Transverse colon (tissue), 4 donors: ENCODE results near the gene FBXO42. TPM values are rescaled to one million over a fixed set of nuclear protein-coding genes. Genes with fewer than 3 reads are reported as not detected.

ENCODE experiments used
- DNase-seq: peaks from one replicate; pipeline ENCODE4 v3.0.0-alpha.2; 2019
- H3K27ac ChIP-seq, 4 donors: fragments of 200-600 bp; sonication (generic); 2 replicates each; pipeline ENCODE4 v1.5.1; 2016 to 2018; ENCODE audit warnings: inconsistent platforms in 4 of 4
- H3K27me3 ChIP-seq: fragments of 200-600 bp; sonication (generic); 2 replicates; pipeline ENCODE4 v1.5.1; 2017; ENCODE audit warnings: inconsistent platforms
- H3K36me3 ChIP-seq, 4 donors: fragments of 200-600 bp; sonication (generic); 2 replicates each; pipeline ENCODE4 v1.5.1; 2017 to 2019; ENCODE audit warnings: inconsistent platforms in 4 of 4
- H3K4me1 ChIP-seq, 4 donors: fragments of 200-600 bp; sonication (generic); 2 replicates each; pipeline ENCODE4 v1.5.1; 2017 to 2020; ENCODE audit warnings: inconsistent platforms in 4 of 4
- H3K4me3 ChIP-seq, 4 donors: fragments of 200-600 bp; sonication (generic); 1 replicate in 1 of 4; 2 replicates in 3 of 4; pipeline versions ENCODE4 v1.5.1 to v1.6.1; 2017 to 2019; ENCODE audit warnings: inconsistent platforms in 4 of 4
- H3K9me3 ChIP-seq, 2 donors: fragments of 200-600 bp; sonication (generic); 2 replicates each; pipeline ENCODE4 v1.5.1; 2017 to 2019; ENCODE audit warnings: inconsistent platforms in 2 of 2
- CTCF ChIP-seq, 5 experiments: fragments of 200-600 bp in 3 of 5; fragments of 450-650 bp in 2 of 5; sonication (generic) in 3 of 5; IDR thresholded peaks; 1 replicate in 2 of 5; 2 replicates in 3 of 5; pipeline ENCODE4 v1.5.1; 2016 to 2017; ENCODE audit warnings: antibody characterized with exemption in 5 of 5, inconsistent platforms in 3 of 5, mild to moderate bottlenecking in 2 of 5, moderate library complexity in 1 of 5
- EP300 ChIP-seq: sonication (generic); formaldehyde crosslinking; IDR thresholded peaks from one replicate; pipeline ENCODE4 v1.6.1; 2017; ENCODE audit warnings: antibody characterized with exemption, low read depth
- POLR2A ChIP-seq: fragments of 450-650 bp; IDR thresholded peaks from one replicate; pipeline ENCODE4 v1.6.1; 2016; ENCODE audit warnings: antibody characterized with exemption, mild to moderate bottlenecking, moderate library complexity
- POLR2AphosphoS5 ChIP-seq, 3 donors: sonication (generic); formaldehyde crosslinking; IDR thresholded peaks; one replicate each; pipeline ENCODE4 v1.6.1; 2016; ENCODE audit warnings: antibody characterized with exemption in 3 of 3
- WGBS, 2 donors: methylation state at CpG; one replicate each; pipeline ENCODE4 v1.1.5; 2018; ENCODE audit warnings: low coverage in 1 of 2; 5-methylcytosine and 5-hydroxymethylcytosine counted together
- in situ Hi-C, 4 donors: fragments of 200-750 bp; cut with MboI; loops; one replicate each; pipeline versions ENCODE4 v1.15.0 to v1.15.1; 2017; ENCODE audit warnings: low sequenced_read_pairs in 3 of 4, low pct_ligation_motif_present in 1 of 4, low pct_unique_long_range_greater_than_20kb in 1 of 4
- intact Hi-C: fragments of 100-400 bp; cut with DNase I; formaldehyde crosslinking; loops from one replicate; pipeline ENCODE4 v1.15.1; 2023; ENCODE audit warnings: low total_unique reads
- total RNA-seq, 4 donors: library from RNA; depleted of rRNA; stranded (reverse); fragments of >200 nt; gene quantifications; one replicate each; pipeline ENCODE4 v1.1.0, GENCODE V29; 2016

FBXO42 gene
- total RNA-seq, 4 donors from 2014 or later: 15.7 to 25.4 (median 18.8) TPM

GRCh38 chr1:16342331-16343062, 9.8 kb downstream of the FBXO42 start:
- Histone ChIP-seq H3K4me1 (no peaks in the 10 kb centered on the region), H3K9me3 (no peaks in the 10 kb centered on the region), H3K27ac (no peak overlapping the region), H3K36me3 (no peaks in the 10 kb centered on the region), H3K27me3 (no peaks in the 10 kb centered on the region), H3K4me3 (no peak overlapping the region)
- intact Hi-C loops: loop anchor here (10.0 kb wide), 1 partner anchor 58 kb away; no protein-coding TSS in a partner anchor
- in situ Hi-C loops: no loop called here
- TF ChIP-seq CTCF (IDR thresholded peaks at IDR 0.05) (no peak), POLR2AphosphoS5 (IDR thresholded peaks at IDR 0.05) (no peak), EP300 (no peak), POLR2A (no peak)
- WGBS, 2 donors: 77 to 87% methylated on average over 5 to 10 of the region's 10 CpGs
- no peak for DNase-seq

GRCh38 chr1:16340673-16341072, 11.6 kb downstream of the FBXO42 start:
- Histone ChIP-seq H3K27me3 (no peaks in the 10 kb centered on the region), H3K4me1 (peaks cover 0 to 3% (median 0%) of the 10 kb centered on the region in 4 donors), H3K4me3 (no peak overlapping the region), H3K27ac (no peak overlapping the region), H3K36me3 (no peaks in the 10 kb centered on the region), H3K9me3 (no peaks in the 10 kb centered on the region)
- in situ Hi-C loops (no loop called here), intact Hi-C loops (loop anchor here (10.0 kb wide), 1 partner anchor 56 kb away; no protein-coding TSS in a partner anchor)
- WGBS, 2 donors: 100% methylated on average over 1 of the region's 1 CpG; no CpG with 5 or more reads in 1 of the 2 donors
- no peak for DNase-seq
- TF ChIP-seq POLR2A: no peak
- no peak for TF ChIP-seq POLR2AphosphoS5 (IDR thresholded peaks at IDR 0.05)
- TF ChIP-seq EP300: no peak
- TF ChIP-seq CTCF (IDR thresholded peaks at IDR 0.05): no peak

GRCh38 chr1:16338961-16339360, 13.3 kb downstream of the FBXO42 start:
- H3K27ac ChIP-seq: no peak overlapping the region
- no peak for DNase-seq
- in situ Hi-C loops (no loop called here), intact Hi-C loops (no loop called here)
- H3K9me3 ChIP-seq: no peaks in the 10 kb centered on the region
- TF ChIP-seq EP300 (no peak), POLR2AphosphoS5 (IDR thresholded peaks at IDR 0.05) (no peak), POLR2A (no peak), CTCF (IDR thresholded peaks at IDR 0.05) (no peak)
- peaks cover 0 to 14% (median 5%) of the 10 kb centered on the region in 4 donors for H3K4me1 ChIP-seq
- 90 to 97% methylated on average over 5 of the region's 5 CpGs for WGBS, 2 donors
- no peaks in the 10 kb centered on the region for H3K36me3 ChIP-seq
- no peak overlapping the region for H3K4me3 ChIP-seq
- H3K27me3 ChIP-seq: no peaks in the 10 kb centered on the region

GRCh38 chr1:16334655-16335340, 17.5 kb downstream of the FBXO42 start:
- in situ Hi-C loops: no loop called here
- intact Hi-C loops: no loop called here
- no peak for TF ChIP-seq CTCF (IDR thresholded peaks at IDR 0.05)
- TF ChIP-seq POLR2A: no peak
- no peak for TF ChIP-seq POLR2AphosphoS5 (IDR thresholded peaks at IDR 0.05)
- TF ChIP-seq EP300: no peak
- H3K9me3 ChIP-seq: no peaks in the 10 kb centered on the region
- DNase-seq: no peak
- peaks cover 0 to 14% (median 5%) of the 10 kb centered on the region in 4 donors for H3K4me1 ChIP-seq
- WGBS, 2 donors: 73 to 88% methylated on average over 7 of the region's 7 CpGs
- no peaks in the 10 kb centered on the region for H3K36me3 ChIP-seq
- no peak overlapping the region for H3K4me3 ChIP-seq
- H3K27me3 ChIP-seq: no peaks in the 10 kb centered on the region
- H3K27ac ChIP-seq: no peak overlapping the region
